ENCODE data around the gene GAS7. TPM values are rescaled to one million over a fixed set of nuclear protein-coding genes. Genes with fewer than 3 reads are reported as not detected.

The GAS7 gene
- polyA plus RNA-seq, 1 donor (not counting 4 experiments of a cell fraction or from before 2014, with no cell fraction given): 0.10 TPM

DNA sequence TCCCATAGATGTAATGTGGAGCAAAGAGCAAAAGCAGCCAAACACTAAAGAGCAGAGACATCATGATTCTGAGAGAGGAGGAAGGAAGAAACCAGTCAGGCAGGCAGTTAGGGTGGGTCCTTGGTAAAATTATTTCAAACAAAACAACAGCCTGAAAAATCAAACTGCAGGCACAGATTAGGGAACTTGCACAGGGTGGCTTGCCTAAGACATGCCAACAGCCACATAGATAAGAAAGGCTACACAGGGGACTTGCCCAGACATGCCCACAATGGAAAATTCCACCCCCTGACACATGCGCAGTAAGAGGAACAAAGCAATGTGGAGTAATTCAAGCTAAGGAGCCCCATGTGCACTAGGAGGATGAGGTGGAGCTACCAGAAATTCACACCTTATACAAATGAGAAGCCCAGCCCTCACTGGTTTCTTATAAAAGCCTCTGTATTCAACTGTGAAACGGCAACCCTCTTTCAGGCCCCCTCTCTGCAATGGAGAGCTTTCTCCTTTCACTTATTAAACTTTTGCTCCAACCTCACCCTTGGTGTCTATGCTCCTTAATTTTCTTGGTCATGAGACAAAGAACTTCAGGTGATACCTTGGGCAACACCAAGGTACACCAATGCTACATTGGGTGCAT is 7.3 kb upstream of the GAS7 start:
- no peak overlapping the region for H2AFZ ChIP-seq (ENCODE audit: control insufficient read depth, low read length)
- no peaks in the 10 kb centered on the region for H3K9me1 ChIP-seq (ENCODE audit: control insufficient read depth, extremely low read depth, insufficient read depth, low read length)
- DNase-seq (ENCODE audit: low read depth, low spot score) (no peak), FAIRE-seq (no peak)
- H3K36me3 ChIP-seq (ENCODE audit: control insufficient read depth in 2 of 2, extremely low read depth in 1 of 2, insufficient read depth in 2 of 2, low read length in 2 of 2): no peaks in the 10 kb centered on the region
- H3K4me2 ChIP-seq (ENCODE audit: control insufficient read depth, extremely low read depth, insufficient read depth, low read depth, low read length): no peak overlapping the region
- H3K4me1 ChIP-seq (ENCODE audit: control insufficient read depth, extremely low read depth, insufficient read depth, low read length): no peaks in the 10 kb centered on the region
- H3K9me3 ChIP-seq (ENCODE audit: control insufficient read depth, low read depth, low read length): peaks cover 7% of the 10 kb centered on the region
- TF ChIP-seq EZH2 (IDR thresholded peaks at IDR 0.05; ENCODE audit: low read length): no peak
- dilution Hi-C loops (cut with MboI; ENCODE audit: extremely low pct_ligation_motif_present, low sequenced_read_pairs): no loop called here
- no peak overlapping the region for H3K27ac ChIP-seq (ENCODE audit: control insufficient read depth, insufficient read depth, low read length)
- H3K4me3 ChIP-seq (ENCODE audit: control insufficient read depth in 2 of 3, extremely low read depth in 1 of 3, insufficient read depth in 2 of 3, low read depth in 1 of 3, low read length in 3 of 3): no peak overlapping the region
- H3K9ac ChIP-seq (ENCODE audit: control insufficient read depth, extremely low read depth, insufficient read depth, low read length): no peak overlapping the region
- no peaks in the 10 kb centered on the region for H3K27me3 ChIP-seq (ENCODE audit: control insufficient read depth, extremely low read depth, insufficient read depth, low read length)
- H4K20me1 ChIP-seq (ENCODE audit: control insufficient read depth, extremely low read depth, insufficient read depth, low read length): no peaks in the 10 kb centered on the region
- H3K79me2 ChIP-seq (ENCODE audit: control insufficient read depth, insufficient read depth, low read length): no peaks in the 10 kb centered on the region

DNA sequence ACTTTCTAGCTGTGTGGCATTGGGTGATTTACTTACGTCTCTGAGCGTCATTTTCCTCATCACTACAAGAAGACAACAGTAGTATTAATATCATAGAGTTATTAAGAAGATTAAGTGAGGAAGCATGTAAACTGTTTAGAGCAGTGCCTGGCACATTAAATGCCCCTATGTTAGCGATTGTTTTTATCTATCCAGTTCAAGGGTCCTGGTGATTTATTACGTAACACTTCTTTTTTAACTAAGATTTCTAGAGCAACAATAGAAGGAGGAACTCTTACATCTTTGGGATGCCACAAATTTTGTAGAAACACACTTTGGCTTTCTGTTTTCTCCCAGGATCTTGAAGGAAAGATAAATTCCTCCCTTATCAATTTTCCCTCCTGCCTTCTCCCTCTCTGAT is 3.3 kb upstream of the GAS7 start:
- no peaks in the 10 kb centered on the region for H3K4me1 ChIP-seq (ENCODE audit: control insufficient read depth, extremely low read depth, insufficient read depth, low read length)
- no peaks in the 10 kb centered on the region for H3K9me1 ChIP-seq (ENCODE audit: control insufficient read depth, extremely low read depth, insufficient read depth, low read length)
- H2AFZ ChIP-seq (ENCODE audit: control insufficient read depth, low read length): no peak overlapping the region
- H3K36me3 ChIP-seq (ENCODE audit: control insufficient read depth in 2 of 2, extremely low read depth in 1 of 2, insufficient read depth in 2 of 2, low read length in 2 of 2): no peaks in the 10 kb centered on the region
- no peaks in the 10 kb centered on the region for H3K79me2 ChIP-seq (ENCODE audit: control insufficient read depth, insufficient read depth, low read length)
- dilution Hi-C loops (cut with MboI; ENCODE audit: extremely low pct_ligation_motif_present, low sequenced_read_pairs): no loop called here
- no peak overlapping the region for H3K4me3 ChIP-seq (ENCODE audit: control insufficient read depth in 2 of 3, extremely low read depth in 1 of 3, insufficient read depth in 2 of 3, low read depth in 1 of 3, low read length in 3 of 3)
- TF ChIP-seq, protein P1, sequence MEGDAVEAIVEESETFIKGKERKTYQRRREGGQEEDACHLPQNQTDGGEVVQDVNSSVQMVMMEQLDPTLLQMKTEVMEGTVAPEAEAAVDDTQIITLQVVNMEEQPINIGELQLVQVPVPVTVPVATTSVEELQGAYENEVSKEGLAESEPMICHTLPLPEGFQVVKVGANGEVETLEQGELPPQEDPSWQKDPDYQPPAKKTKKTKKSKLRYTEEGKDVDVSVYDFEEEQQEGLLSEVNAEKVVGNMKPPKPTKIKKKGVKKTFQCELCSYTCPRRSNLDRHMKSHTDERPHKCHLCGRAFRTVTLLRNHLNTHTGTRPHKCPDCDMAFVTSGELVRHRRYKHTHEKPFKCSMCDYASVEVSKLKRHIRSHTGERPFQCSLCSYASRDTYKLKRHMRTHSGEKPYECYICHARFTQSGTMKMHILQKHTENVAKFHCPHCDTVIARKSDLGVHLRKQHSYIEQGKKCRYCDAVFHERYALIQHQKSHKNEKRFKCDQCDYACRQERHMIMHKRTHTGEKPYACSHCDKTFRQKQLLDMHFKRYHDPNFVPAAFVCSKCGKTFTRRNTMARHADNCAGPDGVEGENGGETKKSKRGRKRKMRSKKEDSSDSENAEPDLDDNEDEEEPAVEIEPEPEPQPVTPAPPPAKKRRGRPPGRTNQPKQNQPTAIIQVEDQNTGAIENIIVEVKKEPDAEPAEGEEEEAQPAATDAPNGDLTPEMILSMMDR (optimal IDR thresholded peaks at IDR 0.05 in 1 of 3, IDR thresholded peaks at IDR 0.05 in 1 of 3, conservative IDR thresholded peaks at IDR 0.05 in 1 of 3; ENCODE audit: extremely low read depth in 1 of 3, insufficient read depth in 2 of 3, low read length in 3 of 3): no peak
- TF ChIP-seq EZH2 (IDR thresholded peaks at IDR 0.05; ENCODE audit: low read length): no peak
- peaks cover 7% of the 10 kb centered on the region for H3K9me3 ChIP-seq (ENCODE audit: control insufficient read depth, low read depth, low read length)
- no peaks in the 10 kb centered on the region for H4K20me1 ChIP-seq (ENCODE audit: control insufficient read depth, extremely low read depth, insufficient read depth, low read length)
- DNase-seq (ENCODE audit: low read depth, low spot score) (no peak), FAIRE-seq (no peak)
- H3K9ac ChIP-seq (ENCODE audit: control insufficient read depth, extremely low read depth, insufficient read depth, low read length): no peak overlapping the region
- no peak overlapping the region for H3K4me2 ChIP-seq (ENCODE audit: control insufficient read depth, extremely low read depth, insufficient read depth, low read depth, low read length)
- H3K27me3 ChIP-seq (ENCODE audit: control insufficient read depth, extremely low read depth, insufficient read depth, low read length): peaks cover 23% of the 10 kb centered on the region
- no peak overlapping the region for H3K27ac ChIP-seq (ENCODE audit: control insufficient read depth, insufficient read depth, low read length)

DNA sequence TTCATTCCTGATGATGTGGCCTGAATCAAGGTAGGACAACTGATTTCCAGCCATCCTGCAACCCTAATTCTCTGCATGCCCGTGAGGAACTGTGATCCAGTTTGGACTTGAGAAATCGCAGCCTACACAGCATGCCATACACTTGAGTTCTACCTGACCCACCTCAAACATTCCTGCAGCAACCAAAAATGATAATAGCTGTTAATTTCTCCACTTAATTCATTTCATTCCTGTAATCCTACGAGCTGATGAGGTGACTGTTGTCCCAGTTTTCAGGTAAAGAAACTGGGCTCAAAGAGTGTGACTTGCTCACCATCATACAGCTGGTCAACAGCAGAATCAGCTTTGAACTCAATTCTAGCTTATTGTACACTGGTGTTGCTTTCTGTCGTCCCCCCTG is 2.2 kb upstream of the GAS7 start:
- dilution Hi-C loops (cut with MboI; ENCODE audit: extremely low pct_ligation_motif_present, low sequenced_read_pairs): no loop called here
- TF ChIP-seq, protein P1 (optimal IDR thresholded peaks at IDR 0.05 in 1 of 3, IDR thresholded peaks at IDR 0.05 in 1 of 3, conservative IDR thresholded peaks at IDR 0.05 in 1 of 3; ENCODE audit: extremely low read depth in 1 of 3, insufficient read depth in 2 of 3, low read length in 3 of 3): no peak
- TF ChIP-seq EZH2 (IDR thresholded peaks at IDR 0.05; ENCODE audit: low read length): no peak
- H3K4me3 ChIP-seq (ENCODE audit: control insufficient read depth in 2 of 3, extremely low read depth in 1 of 3, insufficient read depth in 2 of 3, low read depth in 1 of 3, low read length in 3 of 3): no peak overlapping the region

More for the DNA sequence above, 2.2 kb upstream of the GAS7 start:
- no peak for DNase-seq (ENCODE audit: low read depth, low spot score)
- H2AFZ ChIP-seq (ENCODE audit: control insufficient read depth, low read length): no peak overlapping the region
- no peak overlapping the region for H3K4me2 ChIP-seq (ENCODE audit: control insufficient read depth, extremely low read depth, insufficient read depth, low read depth, low read length)
- H3K79me2 ChIP-seq (ENCODE audit: control insufficient read depth, insufficient read depth, low read length): no peaks in the 10 kb centered on the region
- no peaks in the 10 kb centered on the region for H3K36me3 ChIP-seq (ENCODE audit: control insufficient read depth in 2 of 2, extremely low read depth in 1 of 2, insufficient read depth in 2 of 2, low read length in 2 of 2)
- H3K9me3 ChIP-seq (ENCODE audit: control insufficient read depth, low read depth, low read length): peaks cover 2% of the 10 kb centered on the region
- no peak for FAIRE-seq
- no peak overlapping the region for H3K9ac ChIP-seq (ENCODE audit: control insufficient read depth, extremely low read depth, insufficient read depth, low read length)
- H3K27me3 ChIP-seq (ENCODE audit: control insufficient read depth, extremely low read depth, insufficient read depth, low read length): peaks cover 29% of the 10 kb centered on the region
- no peaks in the 10 kb centered on the region for H3K9me1 ChIP-seq (ENCODE audit: control insufficient read depth, extremely low read depth, insufficient read depth, low read length)
- no peaks in the 10 kb centered on the region for H3K4me1 ChIP-seq (ENCODE audit: control insufficient read depth, extremely low read depth, insufficient read depth, low read length)
- H3K27ac ChIP-seq (ENCODE audit: control insufficient read depth, insufficient read depth, low read length): no peak overlapping the region
- H4K20me1 ChIP-seq (ENCODE audit: control insufficient read depth, extremely low read depth, insufficient read depth, low read length): no peaks in the 10 kb centered on the region

Measured in keratinocyte (primary cell).